G401 (cell line): ENCODE results near the gene WDR26. TPM values are rescaled to one million over a fixed set of nuclear protein-coding genes. Genes with fewer than 3 reads are reported as not detected.
"Not testable (repeated sequence)": the region's sequence is repeated elsewhere in the genome, so short reads cannot be mapped to it uniquely, and the experiment has no call there.

Experiments
- DNase-seq: peaks from one replicate; pipeline ENCODE4 v3.0.0-alpha.2; 2015; ENCODE audit warnings: low spot score
- in situ Hi-C: cut with HindIII; loops from 2 replicates; pipeline ENCODE4 v1.10.0; 2016; ENCODE audit warnings: low sequenced_read_pairs, mixed read lengths
- total RNA-seq: library from RNA; depleted of rRNA; stranded (reverse); fragments of >200 nt; shearing (Covaris generic); gene quantifications from 2 replicates; pipeline ENCODE4 v1.2.3, GENCODE V29; 2014; rRNA removed

WDR26 gene
- total RNA-seq, 1 experiment from 2014 or later, result 43.8 TPM

- DNase-seq, result no peak
- in situ Hi-C loops, result no loop called here
Measured at GRCh38 chr1:224357626-224358124, 76.9 kb downstream of the WDR26 start.

- peak; percentile 98 for DNase-seq
- in situ Hi-C loops, result no loop called here
Measured at GRCh38 chr1:224356685-224357625, 77.6 kb downstream of the WDR26 start, which contains the start of gene CNIH4. CNIH4 (plus strand) TSS chr1:224356879; CDS start chr1:224356925, 46 bp downstream.

GRCh38 chr1:224353975-224354925 lies 80.3 kb downstream of the WDR26 start:
- DNase-seq, result no peak
- in situ Hi-C loops, result no loop called here

- in situ Hi-C loops, DNase-seq: not testable (repeated sequence)
Measured at GRCh38 chr1:224352436-224353085, 82.0 kb downstream of the WDR26 start.

GRCh38 chr1:224349716-224350115 lies 84.9 kb downstream of the WDR26 start:
- in situ Hi-C loops, DNase-seq: not testable (repeated sequence)

GRCh38 chr1:224348137-224348536 lies 86.5 kb downstream of the WDR26 start:
- in situ Hi-C loops, result no loop called here
- DNase-seq, result no peak

- in situ Hi-C loops, result no loop called here
- no peak for DNase-seq
Measured at GRCh38 chr1:224343679-224344078, 90.9 kb downstream of the WDR26 start.

GRCh38 chr1:224340453-224341384 lies 93.9 kb downstream of the WDR26 start:
- in situ Hi-C loops, DNase-seq: not testable (repeated sequence)

- in situ Hi-C loops, result no loop called here
Measured at GRCh38 chr1:224339442-224340033, 95.1 kb downstream of the WDR26 start.

GRCh38 chr1:224338150-224338838 lies 96.3 kb downstream of the WDR26 start:
- in situ Hi-C loops, result no loop called here
- DNase-seq, result no peak

More at GRCh38 chr1:224339442-224340033, 95.1 kb downstream of the WDR26 start:
- no peak for DNase-seq

Other genes starting within 250 kb of the WDR26 start
- gene NVL, start 104.6 kb downstream of the WDR26 start, total RNA-seq, result 81.5 and 102 TPM in 2 replicates
- gene CNIH4, start 77.9 kb downstream of the WDR26 start, total RNA-seq, result 110 and 140 TPM in 2 replicates
- 3.2 and 3.9 TPM in 2 replicates for gene CNIH3, start 181.5 kb upstream of the WDR26 start, total RNA-seq